Measurements from ENCODE around the gene PCCA. TPM values are rescaled to one million over a fixed set of nuclear protein-coding genes. Genes with fewer than 3 reads are reported as not detected.

The PCCA gene
- total and polyA plus RNA-seq, 2 donors from 2014 or later, result 86.2 to 222 TPM

DNA sequence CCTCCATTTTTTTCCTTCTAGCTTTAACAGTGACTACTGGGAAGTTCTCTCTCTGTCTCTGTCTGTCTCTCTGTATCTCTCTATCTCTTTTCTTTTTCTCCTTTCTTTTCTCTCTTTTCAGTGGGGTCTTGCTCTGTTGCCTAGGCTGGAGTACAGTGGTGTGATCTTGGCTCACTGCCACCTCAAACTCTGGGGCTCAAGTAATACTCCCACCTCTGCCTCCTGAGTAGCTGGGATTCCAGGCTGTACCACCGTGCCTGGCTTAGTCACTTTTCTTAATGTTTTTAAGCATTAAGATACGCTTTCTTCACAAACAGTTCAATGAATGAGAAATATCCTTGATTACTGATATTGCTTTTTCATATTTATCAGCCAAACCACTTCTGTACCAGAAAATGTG lies 13.1 kb downstream of the PCCA start:
- Histone ChIP-seq H3K9me3 (ENCODE audit: control insufficient read depth in 2 of 3, insufficient read depth in 1 of 3, low read length in 3 of 3) (no peaks in the 10 kb centered on the region), H3K27me3 (ENCODE audit: control insufficient read depth, insufficient read depth, low read length) (no peaks in the 10 kb centered on the region), H3K36me3 (ENCODE audit: control insufficient read depth in 2 of 3, insufficient read depth in 3 of 3, low read length in 3 of 3) (peaks cover 0 to 8% (median 0%) of the 10 kb centered on the region in 3 donors), H3K4me1 (ENCODE audit: control insufficient read depth in 2 of 3, insufficient read depth in 2 of 3, low read depth in 1 of 3, low read length in 3 of 3) (peaks cover 0 to 31% (median 3%) of the 10 kb centered on the region in 3 donors), H3K27ac (ENCODE audit: low read depth in 2 of 2, low read length in 2 of 2) (peak overlapping the region; percentile 25 to 69), H3K9ac (ENCODE audit: low read length in 3 of 3) (peak overlapping the region in 1 of 3 donors; percentile 2), H3K4me3 (ENCODE audit: low read length in 3 of 3) (no peak overlapping the region)
- intact Hi-C loops (cut with DNase I), result no loop called here
- DNase-seq, result no peak
- no peak for FAIRE-seq
- TF ChIP-seq, protein P1, sequence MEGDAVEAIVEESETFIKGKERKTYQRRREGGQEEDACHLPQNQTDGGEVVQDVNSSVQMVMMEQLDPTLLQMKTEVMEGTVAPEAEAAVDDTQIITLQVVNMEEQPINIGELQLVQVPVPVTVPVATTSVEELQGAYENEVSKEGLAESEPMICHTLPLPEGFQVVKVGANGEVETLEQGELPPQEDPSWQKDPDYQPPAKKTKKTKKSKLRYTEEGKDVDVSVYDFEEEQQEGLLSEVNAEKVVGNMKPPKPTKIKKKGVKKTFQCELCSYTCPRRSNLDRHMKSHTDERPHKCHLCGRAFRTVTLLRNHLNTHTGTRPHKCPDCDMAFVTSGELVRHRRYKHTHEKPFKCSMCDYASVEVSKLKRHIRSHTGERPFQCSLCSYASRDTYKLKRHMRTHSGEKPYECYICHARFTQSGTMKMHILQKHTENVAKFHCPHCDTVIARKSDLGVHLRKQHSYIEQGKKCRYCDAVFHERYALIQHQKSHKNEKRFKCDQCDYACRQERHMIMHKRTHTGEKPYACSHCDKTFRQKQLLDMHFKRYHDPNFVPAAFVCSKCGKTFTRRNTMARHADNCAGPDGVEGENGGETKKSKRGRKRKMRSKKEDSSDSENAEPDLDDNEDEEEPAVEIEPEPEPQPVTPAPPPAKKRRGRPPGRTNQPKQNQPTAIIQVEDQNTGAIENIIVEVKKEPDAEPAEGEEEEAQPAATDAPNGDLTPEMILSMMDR (IDR thresholded peaks at IDR 0.05; ENCODE audit: borderline replicate concordance, extremely low read depth, insufficient read depth), result no peak

DNA sequence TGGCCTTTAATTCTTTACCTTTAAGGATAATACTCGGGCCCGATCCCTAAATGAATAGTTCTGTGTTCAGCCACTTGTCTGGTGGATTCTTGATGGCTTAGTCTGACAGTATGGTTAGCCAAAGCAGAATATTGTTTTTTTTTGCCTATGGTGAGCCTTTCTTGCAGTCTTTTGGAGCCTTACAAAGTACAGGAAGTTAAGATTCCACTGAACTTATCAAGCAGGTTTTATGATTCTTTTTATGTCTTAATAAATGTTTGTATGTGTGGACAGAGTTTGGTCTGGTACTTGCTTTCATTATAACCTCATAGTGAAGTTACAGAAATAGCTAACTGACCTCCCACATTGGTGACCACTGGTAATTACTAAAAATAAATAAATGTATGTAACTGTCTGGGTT lies 17.1 kb downstream of the PCCA start:
- H3K27ac ChIP-seq (ENCODE audit: low read depth in 2 of 2, low read length in 2 of 2), result peak overlapping the region; percentile 41 to 46
- DNase-seq, result no peak
- intact Hi-C loops (cut with DNase I), result no loop called here
- H3K4me1 ChIP-seq (ENCODE audit: control insufficient read depth in 2 of 3, insufficient read depth in 2 of 3, low read depth in 1 of 3, low read length in 3 of 3), result peaks cover 0 to 29% (median 0%) of the 10 kb centered on the region in 3 donors
- H3K9me3 ChIP-seq (ENCODE audit: control insufficient read depth in 2 of 3, insufficient read depth in 1 of 3, low read length in 3 of 3), result no peaks in the 10 kb centered on the region
- no peaks in the 10 kb centered on the region for H3K27me3 ChIP-seq (ENCODE audit: control insufficient read depth, insufficient read depth, low read length)
- peaks cover 0 to 8% (median 0%) of the 10 kb centered on the region in 3 donors for H3K36me3 ChIP-seq (ENCODE audit: control insufficient read depth in 2 of 3, insufficient read depth in 3 of 3, low read length in 3 of 3)
- TF ChIP-seq, protein P1 (IDR thresholded peaks at IDR 0.05; ENCODE audit: borderline replicate concordance, extremely low read depth, insufficient read depth), result no peak
- H3K9ac ChIP-seq (ENCODE audit: low read length in 3 of 3), result no peak overlapping the region
- FAIRE-seq, result no peak
- no peak overlapping the region for H3K4me3 ChIP-seq (ENCODE audit: low read length in 3 of 3)

DNA sequence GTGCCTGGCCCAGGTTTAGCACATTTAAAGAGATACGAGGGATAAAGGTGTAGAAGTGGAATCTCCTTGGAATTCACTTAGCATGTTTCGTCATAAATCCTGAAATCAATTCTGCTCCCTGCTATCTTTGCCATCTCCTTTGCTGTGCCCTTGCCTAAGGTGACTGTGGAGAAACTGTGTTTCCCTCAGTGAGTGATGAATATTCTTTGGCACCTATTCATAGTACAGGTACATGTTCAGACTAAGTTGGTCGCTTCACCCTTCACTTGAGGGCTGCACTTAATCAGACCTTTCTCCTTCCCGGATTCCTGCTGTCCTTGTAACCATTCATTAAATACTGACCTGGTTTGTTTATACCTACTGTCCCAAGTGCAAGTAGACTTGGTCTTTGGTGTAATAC lies 17.8 kb downstream of the PCCA start:
- no peak for FAIRE-seq
- intact Hi-C loops (cut with DNase I), result no loop called here
- peaks cover 0 to 23% (median 0%) of the 10 kb centered on the region in 3 donors for H3K4me1 ChIP-seq (ENCODE audit: control insufficient read depth in 2 of 3, insufficient read depth in 2 of 3, low read depth in 1 of 3, low read length in 3 of 3)

More for the DNA sequence above, 17.8 kb downstream of the PCCA start:
- TF ChIP-seq, protein P1 (IDR thresholded peaks at IDR 0.05; ENCODE audit: borderline replicate concordance, extremely low read depth, insufficient read depth), result no peak
- Histone ChIP-seq H3K9ac (ENCODE audit: low read length in 3 of 3) (no peak overlapping the region), H3K27me3 (ENCODE audit: control insufficient read depth, insufficient read depth, low read length) (no peaks in the 10 kb centered on the region), H3K4me3 (ENCODE audit: low read length in 3 of 3) (no peak overlapping the region), H3K9me3 (ENCODE audit: control insufficient read depth in 2 of 3, insufficient read depth in 1 of 3, low read length in 3 of 3) (no peaks in the 10 kb centered on the region), H3K36me3 (ENCODE audit: control insufficient read depth in 2 of 3, insufficient read depth in 3 of 3, low read length in 3 of 3) (peaks cover 0 to 8% (median 0%) of the 10 kb centered on the region in 3 donors), H3K27ac (ENCODE audit: low read depth in 2 of 2, low read length in 2 of 2) (peak overlapping the region in 1 of 2 donors; percentile 26)
- no peak for DNase-seq
